Right lobe of liver (tissue), 4 donors: Measurements from ENCODE around the gene SLC26A11.

Source experiments
- CTCF ChIP-seq, 4 donors: fragments of 200-600 bp in 3 of 4; fragments of 450-650 bp in 1 of 4; IDR thresholded peaks; one replicate each; pipeline versions ENCODE4 v1.5.1 to v1.8.0; 2016 to 2022; ENCODE audit warnings: antibody characterized with exemption in 4 of 4, mild to moderate bottlenecking in 2 of 4
- POLR2A ChIP-seq: fragments of 450-650 bp; IDR thresholded peaks from one replicate; pipeline ENCODE4 v1.6.1; 2017; ENCODE audit warnings: antibody characterized with exemption, mild to moderate bottlenecking
- donor health status: DM: no; HTN: no; CAD: no.
- donor health status: DM: no; HTN: no; CAD: no.
- donor health status: DM: no; HTN: yes; CAD: no.

GRCh38 chr17:80190716-80191115 is 29.5 kb upstream of the SLC26A11 start:
- TF ChIP-seq CTCF (IDR thresholded peaks at IDR 0.05) (no peak), POLR2A (no peak)
